Breast epithelium (tissue), 4 donors: ENCODE results near the gene SLC4A11. TPM values are rescaled to one million over a fixed set of nuclear protein-coding genes. Genes with fewer than 3 reads are reported as not detected.

Source experiments
- DNase-seq, 2 donors: peaks; one replicate each; pipeline ENCODE4 v3.0.0-alpha.2; 2019; ENCODE audit warnings: low spot score in 2 of 2
- H3K27ac ChIP-seq, 2 donors: fragments of 200-600 bp; sonication (generic) in 1 of 2; one replicate each; pipeline ENCODE4 v1.5.1; 2016 to 2019; ENCODE audit warnings: mild to moderate bottlenecking in 1 of 2
- H3K27me3 ChIP-seq, 2 donors: fragments of 200-600 bp; sonication (generic) in 1 of 2; one replicate each; pipeline versions ENCODE4 v1.5.1 to v1.6.0; 2017 to 2019; ENCODE audit warnings: control low read depth in 1 of 2, mild to moderate bottlenecking in 1 of 2
- H3K36me3 ChIP-seq: fragments of 200-600 bp; one replicate; pipeline ENCODE4 v1.5.1; 2019
- H3K4me1 ChIP-seq, 2 donors: fragments of 200-600 bp; sonication (generic); one replicate each; pipeline ENCODE4 v1.5.1; 2016 to 2019; ENCODE audit warnings: control low read depth in 1 of 2
- H3K4me3 ChIP-seq, 3 donors: fragments of 200-600 bp; sonication (generic); 1 replicate in 2 of 3; 2 replicates in 1 of 3; pipeline ENCODE4 v1.5.1; 2016 to 2019; ENCODE audit warnings: mild to moderate bottlenecking in 3 of 3, moderate library complexity in 2 of 3
- H3K9me3 ChIP-seq, 2 donors: fragments of 200-600 bp; sonication (generic) in 1 of 2; one replicate each; pipeline ENCODE4 v1.5.1; 2016 to 2019; ENCODE audit warnings: control low read depth in 1 of 2
- POLR2A ChIP-seq: fragments of 450-650 bp; IDR thresholded peaks from one replicate; pipeline ENCODE4 v1.6.1; 2016; ENCODE audit warnings: antibody characterized with exemption, mild to moderate bottlenecking, moderate library complexity
- POLR2AphosphoS5 ChIP-seq, 3 donors: sonication (generic); formaldehyde crosslinking; IDR thresholded peaks; one replicate each; pipeline ENCODE4 v1.6.1; 2017; ENCODE audit warnings: antibody characterized with exemption in 3 of 3
- intact Hi-C: fragments of 100-400 bp; cut with DNase I; formaldehyde crosslinking; loops from one replicate; pipeline ENCODE4 v1.15.1; 2023; ENCODE audit warnings: low total_unique reads
- total RNA-seq, 3 donors: library from RNA; depleted of rRNA; stranded (reverse); fragments of >200 nt; gene quantifications; one replicate each; pipeline ENCODE4 v1.1.0, GENCODE V29; 2016
- TF ChIP-seq, protein P1 (sequence below), 3 donors: fragments of 450-650 bp; IDR thresholded peaks; one replicate each; pipeline ENCODE4 v1.5.1; 2016 to 2017; ENCODE audit warnings: antibody characterized with exemption in 3 of 3, mild to moderate bottlenecking in 3 of 3, moderate library complexity in 3 of 3

Gene SLC4A11
- total RNA-seq, 3 donors from 2014 or later: 0.48 to 4.9 (median 3.1) TPM

DNA sequence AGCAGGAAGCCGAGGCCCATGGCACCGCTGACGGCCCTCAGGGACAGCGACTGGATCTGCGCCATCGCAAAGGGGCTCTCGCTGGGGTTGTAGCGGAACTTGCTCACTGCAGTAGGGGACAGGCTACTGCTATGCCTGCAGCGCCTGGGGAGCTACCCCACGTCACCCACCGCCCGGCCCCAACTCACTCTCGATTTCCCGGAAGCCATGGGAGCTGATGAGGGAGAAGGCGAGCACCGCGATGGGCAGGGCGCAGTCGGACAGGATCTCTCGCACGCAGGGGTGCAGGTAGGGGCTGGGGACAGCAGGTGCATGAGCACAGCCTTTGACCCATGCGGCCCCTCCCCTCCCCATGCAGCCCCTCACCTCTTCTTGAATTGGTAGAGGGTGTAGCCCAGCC is 9.8 kb downstream of the SLC4A11 start:
- Histone ChIP-seq H3K4me1 (no peaks in the 10 kb centered on the region), H3K27ac (no peak overlapping the region), H3K9me3 (no peaks in the 10 kb centered on the region), H3K27me3 (no peaks in the 10 kb centered on the region), H3K36me3 (no peaks in the 10 kb centered on the region), H3K4me3 (no peak overlapping the region)
- intact Hi-C loops: no loop called here
- TF ChIP-seq POLR2AphosphoS5 (IDR thresholded peaks at IDR 0.05) (no peak), POLR2A (no peak)
- TF ChIP-seq, protein P1, sequence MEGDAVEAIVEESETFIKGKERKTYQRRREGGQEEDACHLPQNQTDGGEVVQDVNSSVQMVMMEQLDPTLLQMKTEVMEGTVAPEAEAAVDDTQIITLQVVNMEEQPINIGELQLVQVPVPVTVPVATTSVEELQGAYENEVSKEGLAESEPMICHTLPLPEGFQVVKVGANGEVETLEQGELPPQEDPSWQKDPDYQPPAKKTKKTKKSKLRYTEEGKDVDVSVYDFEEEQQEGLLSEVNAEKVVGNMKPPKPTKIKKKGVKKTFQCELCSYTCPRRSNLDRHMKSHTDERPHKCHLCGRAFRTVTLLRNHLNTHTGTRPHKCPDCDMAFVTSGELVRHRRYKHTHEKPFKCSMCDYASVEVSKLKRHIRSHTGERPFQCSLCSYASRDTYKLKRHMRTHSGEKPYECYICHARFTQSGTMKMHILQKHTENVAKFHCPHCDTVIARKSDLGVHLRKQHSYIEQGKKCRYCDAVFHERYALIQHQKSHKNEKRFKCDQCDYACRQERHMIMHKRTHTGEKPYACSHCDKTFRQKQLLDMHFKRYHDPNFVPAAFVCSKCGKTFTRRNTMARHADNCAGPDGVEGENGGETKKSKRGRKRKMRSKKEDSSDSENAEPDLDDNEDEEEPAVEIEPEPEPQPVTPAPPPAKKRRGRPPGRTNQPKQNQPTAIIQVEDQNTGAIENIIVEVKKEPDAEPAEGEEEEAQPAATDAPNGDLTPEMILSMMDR (IDR thresholded peaks at IDR 0.05): no peak
- no peak for DNase-seq

DNA sequence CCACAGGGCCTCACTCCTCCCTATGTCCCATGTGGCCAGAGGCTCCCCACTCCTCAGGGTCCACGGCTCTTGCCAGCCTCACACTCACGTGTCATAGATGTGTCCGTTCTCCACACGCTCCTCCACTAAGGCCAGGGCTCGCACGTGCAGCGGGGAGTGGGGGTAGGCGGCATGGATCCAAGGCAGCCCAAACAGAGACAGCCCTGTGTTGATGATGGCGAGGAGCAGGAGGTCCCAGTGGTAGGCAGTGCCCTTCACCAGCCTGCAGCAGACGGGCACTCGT is 10.3 kb downstream of the SLC4A11 start:
- Histone ChIP-seq H3K27me3 (no peaks in the 10 kb centered on the region), H3K4me1 (no peaks in the 10 kb centered on the region), H3K36me3 (no peaks in the 10 kb centered on the region), H3K27ac (no peak overlapping the region), H3K4me3 (no peak overlapping the region), H3K9me3 (no peaks in the 10 kb centered on the region)
- intact Hi-C loops: no loop called here
- no peak for DNase-seq
- no peak for TF ChIP-seq POLR2A
- TF ChIP-seq, protein P1 (IDR thresholded peaks at IDR 0.05): no peak
- TF ChIP-seq POLR2AphosphoS5 (IDR thresholded peaks at IDR 0.05): no peak

DNA sequence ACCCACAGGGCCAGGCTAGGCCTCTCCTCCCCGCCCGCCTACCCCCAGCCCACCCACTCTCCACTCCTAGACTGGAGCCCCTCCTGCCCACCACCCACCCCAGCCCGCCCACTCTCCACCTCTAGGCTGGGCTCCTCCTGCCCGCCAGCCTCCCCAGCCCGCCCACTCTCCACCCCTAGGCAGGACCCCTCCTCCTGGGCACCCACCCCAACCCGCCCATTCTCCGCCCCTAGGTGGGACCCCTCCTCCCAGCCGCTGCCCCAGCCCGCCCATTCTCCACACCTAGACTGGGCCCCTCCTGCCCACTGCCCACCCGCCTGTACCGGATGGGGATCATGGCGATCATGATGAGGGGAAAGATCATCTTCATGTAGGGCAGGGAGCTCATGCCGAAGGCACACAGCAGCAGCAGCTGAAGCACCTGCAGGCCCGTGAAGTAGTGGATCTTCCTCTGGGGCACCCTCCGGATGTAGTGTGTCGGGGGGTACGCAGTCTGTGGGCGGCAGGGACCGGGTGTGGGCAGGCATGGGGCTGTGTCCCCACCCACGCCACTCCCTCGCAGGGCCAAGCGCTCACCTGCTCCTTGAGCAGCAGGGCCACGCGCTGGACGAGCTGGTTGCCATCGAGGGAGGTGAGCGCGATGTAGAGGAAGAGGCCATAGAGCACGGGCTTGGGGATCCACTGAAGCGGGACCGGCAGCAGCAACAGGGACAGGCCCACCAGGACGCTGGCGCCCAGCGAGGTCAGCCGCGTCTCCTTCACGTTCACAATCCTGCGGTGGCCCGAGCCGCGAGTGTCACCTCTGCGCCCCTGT is 10.8 kb downstream of the SLC4A11 start:
- H3K4me1 ChIP-seq: no peaks in the 10 kb centered on the region
- no peaks in the 10 kb centered on the region for H3K9me3 ChIP-seq
- no peak for TF ChIP-seq POLR2AphosphoS5 (IDR thresholded peaks at IDR 0.05)
- no peak overlapping the region for H3K27ac ChIP-seq
- no peak for DNase-seq
- no peaks in the 10 kb centered on the region for H3K27me3 ChIP-seq
- no peaks in the 10 kb centered on the region for H3K36me3 ChIP-seq
- no peak overlapping the region for H3K4me3 ChIP-seq
- intact Hi-C loops: no loop called here

DNA sequence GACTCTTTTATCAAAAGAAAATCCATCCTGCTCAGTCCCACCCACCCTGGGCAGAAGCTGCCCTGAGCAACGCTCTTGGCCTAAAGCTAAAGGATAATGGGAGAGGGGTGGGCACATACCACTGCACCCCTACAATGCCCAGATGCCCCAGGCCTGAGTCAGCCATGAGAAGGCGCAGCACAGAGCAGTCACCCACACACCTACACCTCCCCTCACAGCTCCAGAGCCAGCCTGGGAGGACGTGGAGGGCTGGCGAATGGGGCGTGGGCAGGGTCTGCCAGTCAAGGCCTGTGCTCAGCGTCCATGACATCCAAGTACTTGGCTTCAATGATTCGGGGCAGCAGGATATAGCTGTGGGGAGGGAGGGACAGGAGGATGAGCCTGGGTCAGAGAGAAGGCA is 11.5 kb downstream of the SLC4A11 start:
- no peak overlapping the region for H3K4me3 ChIP-seq
- no peaks in the 10 kb centered on the region for H3K9me3 ChIP-seq
- no peaks in the 10 kb centered on the region for H3K27me3 ChIP-seq
- no peaks in the 10 kb centered on the region for H3K36me3 ChIP-seq
- H3K4me1 ChIP-seq: no peaks in the 10 kb centered on the region
- intact Hi-C loops: no loop called here
- H3K27ac ChIP-seq: no peak overlapping the region
- TF ChIP-seq, protein P1 (IDR thresholded peaks at IDR 0.05): no peak
- TF ChIP-seq POLR2AphosphoS5 (IDR thresholded peaks at IDR 0.05): no peak
- no peak for TF ChIP-seq POLR2A
- no peak for DNase-seq

DNA sequence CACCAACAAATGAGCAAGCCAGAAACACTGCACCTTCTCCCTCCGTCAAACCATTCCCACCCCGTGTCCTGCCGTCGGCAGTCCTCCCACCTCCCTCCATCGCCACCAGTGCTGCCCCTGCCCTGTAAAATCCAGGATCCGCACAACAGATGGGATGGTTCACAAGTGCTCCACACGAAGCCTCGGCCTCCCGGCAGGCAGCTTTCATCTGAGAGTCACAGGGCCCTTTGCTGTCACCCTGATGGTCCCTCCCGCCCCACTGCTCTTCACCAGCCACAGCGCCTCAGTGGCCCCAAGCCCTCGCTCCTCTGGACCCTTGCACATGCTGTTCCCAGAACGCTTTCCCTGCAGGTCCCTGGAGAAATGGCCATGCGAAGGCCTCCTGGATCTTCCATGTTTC is 12.1 kb downstream of the SLC4A11 start:
- no peak for TF ChIP-seq POLR2A
- no peak for TF ChIP-seq POLR2AphosphoS5 (IDR thresholded peaks at IDR 0.05)
- TF ChIP-seq, protein P1 (IDR thresholded peaks at IDR 0.05): no peak
- Histone ChIP-seq H3K36me3 (no peaks in the 10 kb centered on the region), H3K27me3 (no peaks in the 10 kb centered on the region), H3K9me3 (no peaks in the 10 kb centered on the region), H3K27ac (no peak overlapping the region), H3K4me1 (no peaks in the 10 kb centered on the region), H3K4me3 (no peak overlapping the region)
- DNase-seq: no peak
- intact Hi-C loops: no loop called here
